ENCODE measurements around the gene ATOH8.

ATOH8 gene

DNA sequence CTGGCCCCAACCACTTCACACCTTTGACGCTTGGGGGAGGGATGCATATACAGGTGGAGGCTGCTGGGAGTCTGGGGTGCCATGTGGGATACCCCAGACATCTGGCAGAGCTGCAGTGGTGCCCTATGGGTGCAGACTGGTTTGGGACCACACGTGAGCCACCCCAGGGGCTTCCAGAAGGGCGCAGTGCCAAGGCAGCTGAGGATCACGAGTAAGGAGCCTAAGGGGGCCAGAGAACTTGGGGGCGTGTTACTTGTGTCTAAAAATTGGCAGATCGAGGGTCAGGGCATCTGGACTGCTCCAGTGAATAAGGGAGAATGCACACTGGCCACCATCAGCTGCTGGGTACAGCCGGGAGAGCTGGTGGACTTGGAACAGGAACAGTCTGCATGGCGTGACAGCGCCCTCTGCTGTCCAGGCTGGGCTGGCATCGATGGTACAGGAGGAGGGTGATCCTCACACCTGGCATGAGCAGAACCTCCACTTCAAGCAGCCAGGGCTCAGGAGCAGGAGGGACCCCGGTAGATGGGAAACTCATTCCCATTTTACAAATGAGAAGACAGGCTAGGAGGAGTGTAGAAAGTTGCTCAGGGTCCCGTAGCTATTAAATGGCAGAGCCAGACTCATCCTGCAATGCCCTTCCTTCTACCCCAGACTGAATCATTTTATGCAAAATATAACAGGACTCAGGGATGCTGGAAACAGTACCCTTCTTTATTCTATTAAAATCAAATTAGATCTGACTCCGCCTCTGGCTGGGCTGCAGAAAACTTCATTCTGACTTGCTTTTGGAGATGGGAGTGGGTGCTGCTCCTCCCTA is 60.4 kb downstream of the ATOH8 start:
- peak; percentile 61 for DNase-seq (ENCODE audit: extremely low read depth, low read depth)
- TF ChIP-seq, protein P1, sequence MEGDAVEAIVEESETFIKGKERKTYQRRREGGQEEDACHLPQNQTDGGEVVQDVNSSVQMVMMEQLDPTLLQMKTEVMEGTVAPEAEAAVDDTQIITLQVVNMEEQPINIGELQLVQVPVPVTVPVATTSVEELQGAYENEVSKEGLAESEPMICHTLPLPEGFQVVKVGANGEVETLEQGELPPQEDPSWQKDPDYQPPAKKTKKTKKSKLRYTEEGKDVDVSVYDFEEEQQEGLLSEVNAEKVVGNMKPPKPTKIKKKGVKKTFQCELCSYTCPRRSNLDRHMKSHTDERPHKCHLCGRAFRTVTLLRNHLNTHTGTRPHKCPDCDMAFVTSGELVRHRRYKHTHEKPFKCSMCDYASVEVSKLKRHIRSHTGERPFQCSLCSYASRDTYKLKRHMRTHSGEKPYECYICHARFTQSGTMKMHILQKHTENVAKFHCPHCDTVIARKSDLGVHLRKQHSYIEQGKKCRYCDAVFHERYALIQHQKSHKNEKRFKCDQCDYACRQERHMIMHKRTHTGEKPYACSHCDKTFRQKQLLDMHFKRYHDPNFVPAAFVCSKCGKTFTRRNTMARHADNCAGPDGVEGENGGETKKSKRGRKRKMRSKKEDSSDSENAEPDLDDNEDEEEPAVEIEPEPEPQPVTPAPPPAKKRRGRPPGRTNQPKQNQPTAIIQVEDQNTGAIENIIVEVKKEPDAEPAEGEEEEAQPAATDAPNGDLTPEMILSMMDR (IDR thresholded peaks at IDR 0.05; ENCODE audit: low read depth, low read length, missing control alignments): peak; percentile 98
- H3K4me3 ChIP-seq (replicated peaks; ENCODE audit: low read depth, low read length): no peak overlapping the region

DNA sequence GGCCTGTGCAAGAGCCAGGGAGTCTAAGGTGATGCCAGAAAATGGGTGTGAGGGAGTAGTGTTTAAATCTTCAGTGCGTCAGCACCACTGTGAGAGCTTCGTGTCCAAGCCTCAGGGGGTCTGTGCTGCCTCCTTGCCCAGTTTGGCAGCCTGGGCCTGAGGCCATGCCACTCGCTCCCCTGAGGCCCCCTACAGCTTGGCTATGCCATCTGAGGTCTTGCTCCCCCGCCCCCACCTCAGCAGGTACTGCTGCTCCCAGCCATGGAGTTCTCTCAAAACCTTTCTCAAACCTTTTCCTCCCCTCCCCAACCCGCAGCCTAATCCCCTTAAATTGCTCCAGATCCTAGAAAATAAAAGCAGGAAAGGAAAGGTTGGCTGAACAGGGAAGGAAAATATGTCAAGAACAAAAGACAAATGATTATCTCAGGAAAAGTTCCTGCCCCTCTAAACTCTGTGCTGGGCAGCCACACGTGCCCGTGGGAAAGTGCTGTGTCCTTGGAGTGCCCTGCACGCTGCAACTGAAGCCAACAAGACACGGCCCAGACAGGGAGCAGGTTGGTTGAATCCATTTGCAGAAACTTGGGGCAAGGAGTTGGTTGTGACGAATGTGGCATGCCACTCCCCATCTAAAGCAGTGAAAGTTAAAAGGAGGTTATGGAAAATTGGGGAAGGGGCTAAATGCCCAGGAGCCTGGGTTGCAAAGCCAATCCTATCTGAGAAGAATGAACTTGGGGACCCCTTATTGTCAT is 61.2 kb downstream of the ATOH8 start:
- no peak overlapping the region for H3K4me3 ChIP-seq (replicated peaks; ENCODE audit: low read depth, low read length)
- DNase-seq (ENCODE audit: extremely low read depth, low read depth): no peak
- TF ChIP-seq, protein P1 (IDR thresholded peaks at IDR 0.05; ENCODE audit: low read depth, low read length, missing control alignments): no peak

DNA sequence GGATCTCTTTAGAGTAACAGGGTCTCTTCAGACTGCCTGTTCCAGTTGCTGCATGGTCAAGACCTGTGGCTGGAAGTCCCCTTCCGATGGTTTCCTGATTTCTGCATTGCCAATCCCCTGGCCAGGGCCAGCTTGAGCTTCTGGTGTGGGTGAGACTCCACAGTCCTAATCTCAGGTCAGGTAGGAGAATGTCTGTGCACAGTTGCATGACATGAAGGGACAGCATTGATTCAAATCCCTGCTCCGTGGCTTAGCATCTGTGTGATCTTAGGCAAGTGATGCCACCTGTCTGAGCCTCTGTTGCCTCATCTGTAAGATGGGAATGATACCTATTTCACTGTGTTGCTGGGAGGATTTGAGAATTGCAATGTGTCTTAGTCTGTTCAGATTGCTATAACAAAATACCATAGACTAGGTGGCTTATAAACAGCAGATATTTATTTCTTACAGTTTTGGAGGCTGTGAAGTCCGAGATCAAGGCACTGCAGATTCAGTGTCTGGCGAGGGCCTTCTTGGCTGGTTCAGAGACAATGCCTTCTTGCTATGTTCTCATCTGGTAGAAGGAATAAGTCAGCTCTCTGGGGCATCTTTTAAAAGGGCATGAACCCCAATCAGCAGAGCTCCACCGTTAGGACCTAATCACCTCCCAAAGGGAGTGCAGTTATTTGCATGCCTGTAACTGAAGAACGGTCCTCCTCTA is 66.2 kb downstream of the ATOH8 start:
- H3K4me3 ChIP-seq (replicated peaks; ENCODE audit: low read depth, low read length): no peak overlapping the region
- TF ChIP-seq, protein P1 (IDR thresholded peaks at IDR 0.05; ENCODE audit: low read depth, low read length, missing control alignments): no peak
- no peak for DNase-seq (ENCODE audit: extremely low read depth, low read depth)

DNA sequence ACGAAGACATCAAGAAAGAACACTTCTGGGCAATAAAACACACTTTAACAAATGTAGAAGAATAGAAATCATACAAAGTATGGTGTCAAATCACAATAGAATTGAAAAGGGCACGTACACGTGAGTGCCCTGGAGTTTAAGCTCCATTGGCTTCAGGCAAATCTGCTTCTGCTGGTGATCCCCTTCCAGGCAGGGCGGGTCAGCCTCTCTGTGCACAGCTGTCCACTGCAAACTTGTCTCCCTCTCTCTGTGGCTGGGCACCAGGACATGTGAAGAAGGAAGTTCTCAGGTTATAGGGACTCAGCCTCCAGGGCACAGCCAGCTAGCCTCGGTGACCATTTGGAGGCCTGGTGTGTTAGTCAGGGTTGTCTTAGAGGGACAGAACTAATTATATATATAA is 69.0 kb downstream of the ATOH8 start:
- no peak overlapping the region for H3K4me3 ChIP-seq (replicated peaks; ENCODE audit: low read depth, low read length)
- DNase-seq (ENCODE audit: extremely low read depth, low read depth): no peak
- TF ChIP-seq, protein P1 (IDR thresholded peaks at IDR 0.05; ENCODE audit: low read depth, low read length, missing control alignments): no peak

DNA sequence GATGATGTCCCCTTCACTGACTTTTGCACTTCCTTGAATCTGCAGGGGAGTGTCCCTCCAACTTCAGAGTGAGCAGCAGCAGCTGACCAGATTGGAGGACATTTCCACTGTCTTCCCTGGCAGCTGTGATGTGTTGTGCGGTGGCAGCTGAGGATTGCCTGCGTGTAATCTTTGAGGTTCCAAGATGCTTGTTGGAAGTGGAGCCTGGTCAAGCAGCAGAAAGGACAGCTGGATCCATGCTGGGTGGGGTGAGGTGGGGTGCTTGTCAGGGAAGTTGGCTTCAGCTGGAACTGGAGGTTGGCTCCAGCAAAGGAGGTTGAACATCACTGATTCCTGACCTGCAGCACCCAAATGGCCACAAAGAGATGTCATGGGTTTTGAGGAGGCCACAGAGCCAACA is 70.2 kb downstream of the ATOH8 start:
- DNase-seq (ENCODE audit: extremely low read depth, low read depth): no peak
- TF ChIP-seq, protein P1 (IDR thresholded peaks at IDR 0.05; ENCODE audit: low read depth, low read length, missing control alignments): no peak
- no peak overlapping the region for H3K4me3 ChIP-seq (replicated peaks; ENCODE audit: low read depth, low read length)

DNA sequence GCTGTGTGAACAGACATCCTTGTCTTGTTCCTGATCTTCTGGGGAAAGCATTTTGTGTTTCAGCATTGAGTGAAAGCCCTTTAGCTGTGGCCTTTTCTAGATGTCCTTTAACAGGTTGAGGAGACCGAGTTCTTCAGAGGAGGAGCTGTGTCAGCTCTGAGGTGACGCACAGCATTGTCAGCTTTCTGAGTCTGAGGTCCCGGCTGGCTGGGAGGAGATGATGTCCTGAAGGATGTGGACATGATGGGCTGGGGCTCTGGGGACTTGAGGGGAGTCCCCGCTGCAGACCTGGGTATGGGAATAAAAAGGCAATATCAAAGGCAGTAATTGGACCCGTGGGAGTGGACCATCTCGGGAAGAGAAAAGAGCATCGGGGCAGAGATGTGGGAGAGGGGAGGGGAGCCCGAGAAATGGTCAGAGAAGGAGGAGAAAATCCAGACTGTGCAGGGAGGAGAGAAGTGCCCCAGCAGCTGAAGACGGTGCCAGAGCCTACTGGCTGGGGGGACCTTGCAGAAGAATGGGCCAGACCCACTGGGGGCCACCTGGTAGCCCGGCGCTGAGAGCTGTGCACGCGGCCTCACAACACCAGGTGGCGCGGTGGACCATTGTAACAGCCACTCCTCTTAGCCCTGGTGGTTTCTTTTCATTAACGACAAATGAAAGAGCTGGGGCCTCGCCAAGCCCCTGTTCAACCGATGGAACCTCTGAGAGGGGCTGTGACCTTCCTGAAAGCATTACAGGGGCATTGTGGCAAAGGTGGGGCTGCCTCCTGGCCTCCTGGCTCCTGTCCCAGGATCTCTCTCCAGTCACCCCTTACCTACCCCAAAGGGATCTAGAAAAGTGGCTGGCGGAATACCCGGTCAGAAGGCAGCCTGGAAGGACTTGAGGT is 73.4 kb downstream of the ATOH8 start:
- no peak overlapping the region for H3K4me3 ChIP-seq (replicated peaks; ENCODE audit: low read depth, low read length)
- no peak for DNase-seq (ENCODE audit: extremely low read depth, low read depth)
- TF ChIP-seq, protein P1 (IDR thresholded peaks at IDR 0.05; ENCODE audit: low read depth, low read length, missing control alignments): peak; percentile 71

Measured in HFF-Myc (cell line).